Measurements from ENCODE around the gene RASSF8. TPM values are rescaled to one million over a fixed set of nuclear protein-coding genes. Genes with fewer than 3 reads are reported as not detected.

Gene RASSF8
- total RNA-seq, 3 donors from 2014 or later (not counting 1 experiment from before 2014, with no cell fraction given), result 0.35 to 1.3 (median 1.2) TPM

DNA sequence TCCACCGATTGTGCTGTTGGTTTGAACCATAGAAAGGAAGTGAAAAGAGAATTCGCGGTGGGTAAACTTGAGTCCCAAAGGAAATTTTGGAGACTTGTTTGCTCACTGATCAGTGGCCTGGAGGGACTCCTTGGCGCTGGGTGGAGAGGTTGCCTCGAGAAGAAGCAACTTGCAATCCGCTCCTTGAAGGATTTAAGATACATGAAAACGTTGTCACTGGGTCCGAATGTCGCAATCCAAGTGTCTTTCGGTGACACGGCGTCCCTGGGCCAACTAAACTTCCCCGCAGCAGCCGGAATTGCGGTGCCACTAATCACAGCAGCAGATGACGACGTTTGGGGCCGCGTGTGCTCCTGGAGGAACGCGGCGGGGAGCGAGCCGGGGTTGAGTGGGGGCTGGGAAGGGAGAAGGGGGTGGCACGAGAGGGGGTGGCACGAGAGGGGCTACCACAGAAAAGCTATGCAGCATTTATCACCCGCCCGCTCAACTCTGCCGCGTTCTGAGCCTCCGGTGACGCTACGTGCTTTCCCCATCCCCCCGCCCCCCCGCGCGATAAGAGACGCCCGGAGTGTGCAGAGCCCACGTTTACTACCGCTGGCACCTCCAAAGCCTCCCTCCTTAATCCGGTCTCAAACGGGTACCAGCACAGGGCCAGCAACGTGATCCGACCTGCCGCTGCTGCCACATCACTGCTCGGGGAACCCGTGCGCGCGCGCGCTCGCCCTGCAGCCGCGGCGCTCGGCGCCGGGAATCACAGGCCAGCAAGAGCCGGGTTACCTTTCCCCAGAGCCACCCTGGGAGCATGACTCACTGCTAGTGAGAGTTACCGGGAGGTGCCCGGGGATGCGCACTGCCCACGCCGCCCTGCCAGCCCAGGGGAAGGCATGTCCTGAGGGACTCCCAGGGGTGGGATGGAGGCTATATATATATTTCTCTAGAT is 167.2 kb downstream of the RASSF8 start:
- H3K9me3 Mint-ChIP-seq, result no peaks in the 10 kb centered on the region
- Histone ChIP-seq H3K27me3 (ENCODE audit: control insufficient read depth, insufficient read depth, low read length) (peaks cover 50% of the 10 kb centered on the region), H3K4me3 (ENCODE audit: low read length) (peak overlapping the region; percentile 38), H3K27ac (ENCODE audit: low read length) (peak overlapping the region; percentile 60), H3K9me3 (ENCODE audit: control insufficient read depth, insufficient read depth, low read length) (no peaks in the 10 kb centered on the region), H3K36me3 (ENCODE audit: control insufficient read depth, insufficient read depth, low read length) (no peaks in the 10 kb centered on the region), H3K4me1 (ENCODE audit: control insufficient read depth, insufficient read depth, low read length) (peaks cover 35% of the 10 kb centered on the region)
- peaks cover 18 to 35% of the 10 kb centered on the region in 2 donors for H3K4me1 Mint-ChIP-seq
- no peak overlapping the region for H3K27ac Mint-ChIP-seq
- peaks cover 57 to 74% of the 10 kb centered on the region in 2 donors for H3K27me3 Mint-ChIP-seq (ENCODE audit: low read depth in 2 of 2)
- DNase-seq (peak in 1 of 2 donors; percentile 40), ATAC-seq (peak in 1 of 3 donors; percentile 9)
- no peaks in the 10 kb centered on the region for H3K36me3 Mint-ChIP-seq
- under 1% methylated on average over 64 of the region's 66 CpGs for WGBS (ENCODE audit: insufficient coverage)
- intact Hi-C loops (cut with micrococcal nuclease), result no loop called here
- H3K4me3 Mint-ChIP-seq, result peak overlapping the region; percentile 60
- TF ChIP-seq, protein P1, sequence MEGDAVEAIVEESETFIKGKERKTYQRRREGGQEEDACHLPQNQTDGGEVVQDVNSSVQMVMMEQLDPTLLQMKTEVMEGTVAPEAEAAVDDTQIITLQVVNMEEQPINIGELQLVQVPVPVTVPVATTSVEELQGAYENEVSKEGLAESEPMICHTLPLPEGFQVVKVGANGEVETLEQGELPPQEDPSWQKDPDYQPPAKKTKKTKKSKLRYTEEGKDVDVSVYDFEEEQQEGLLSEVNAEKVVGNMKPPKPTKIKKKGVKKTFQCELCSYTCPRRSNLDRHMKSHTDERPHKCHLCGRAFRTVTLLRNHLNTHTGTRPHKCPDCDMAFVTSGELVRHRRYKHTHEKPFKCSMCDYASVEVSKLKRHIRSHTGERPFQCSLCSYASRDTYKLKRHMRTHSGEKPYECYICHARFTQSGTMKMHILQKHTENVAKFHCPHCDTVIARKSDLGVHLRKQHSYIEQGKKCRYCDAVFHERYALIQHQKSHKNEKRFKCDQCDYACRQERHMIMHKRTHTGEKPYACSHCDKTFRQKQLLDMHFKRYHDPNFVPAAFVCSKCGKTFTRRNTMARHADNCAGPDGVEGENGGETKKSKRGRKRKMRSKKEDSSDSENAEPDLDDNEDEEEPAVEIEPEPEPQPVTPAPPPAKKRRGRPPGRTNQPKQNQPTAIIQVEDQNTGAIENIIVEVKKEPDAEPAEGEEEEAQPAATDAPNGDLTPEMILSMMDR (IDR thresholded peaks at IDR 0.05), result no peak

DNA sequence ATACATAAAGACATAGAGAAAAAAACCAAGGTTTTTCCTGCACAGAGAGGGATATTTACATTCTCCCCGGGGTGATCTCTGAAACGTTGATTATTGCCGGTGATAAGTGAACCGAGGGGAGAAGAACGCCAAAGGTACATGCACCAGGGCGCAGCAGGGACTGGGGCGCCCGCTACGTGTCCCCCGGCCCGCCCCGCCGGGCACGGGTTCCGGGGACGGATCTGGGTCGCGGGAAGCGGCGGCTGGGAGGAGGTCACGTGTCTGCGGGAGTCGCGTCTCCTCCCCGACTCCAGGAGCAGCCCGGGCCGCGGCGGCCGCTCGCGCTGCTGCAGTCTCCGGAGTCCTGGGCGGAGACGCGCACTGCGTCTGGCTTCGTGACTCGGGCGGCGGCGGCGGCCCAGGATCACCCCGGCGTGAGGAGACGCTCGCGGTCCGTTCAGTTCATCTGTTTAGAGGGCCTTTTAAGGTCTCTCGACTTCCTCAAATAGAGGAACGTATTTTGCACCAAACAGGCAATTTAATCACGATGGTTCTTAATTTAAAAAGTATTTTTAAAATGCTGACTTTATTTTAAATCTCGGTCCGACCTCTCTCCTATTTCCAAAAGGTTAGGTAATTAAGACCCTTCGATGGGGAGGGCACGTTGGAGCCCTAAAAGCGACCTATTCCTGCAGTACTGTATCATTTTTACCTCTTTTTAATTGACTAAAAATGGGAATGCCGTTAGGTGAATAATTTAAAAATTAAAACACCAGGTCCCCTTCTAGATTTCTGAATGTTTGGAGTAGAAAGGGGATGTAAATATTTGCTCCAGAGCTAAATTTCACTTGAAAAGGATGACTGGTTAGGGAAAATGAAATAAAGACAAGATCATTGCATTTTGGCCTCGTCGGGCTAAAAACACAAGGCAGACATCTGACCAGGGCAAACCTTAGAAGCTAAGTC is 168.1 kb downstream of the RASSF8 start:
- Histone ChIP-seq H3K36me3 (ENCODE audit: control insufficient read depth, insufficient read depth, low read length) (no peaks in the 10 kb centered on the region), H3K9me3 (ENCODE audit: control insufficient read depth, insufficient read depth, low read length) (no peaks in the 10 kb centered on the region), H3K4me1 (ENCODE audit: control insufficient read depth, insufficient read depth, low read length) (peaks cover 32% of the 10 kb centered on the region), H3K27ac (ENCODE audit: low read length) (no peak overlapping the region), H3K4me3 (ENCODE audit: low read length) (peak overlapping the region; percentile 38), H3K27me3 (ENCODE audit: control insufficient read depth, insufficient read depth, low read length) (peaks cover 42% of the 10 kb centered on the region)
- H3K9me3 Mint-ChIP-seq, result no peaks in the 10 kb centered on the region
- peak in 1 of 2 donors; percentile 34 for DNase-seq
- 3% methylated on average over 56 of the region's 60 CpGs for WGBS (ENCODE audit: insufficient coverage)
- H3K4me3 Mint-ChIP-seq, result peak overlapping the region; percentile 58
- H3K27ac Mint-ChIP-seq, result no peak overlapping the region
- TF ChIP-seq, protein P1 (IDR thresholded peaks at IDR 0.05), result no peak
- H3K4me1 Mint-ChIP-seq, result peaks cover 18 to 31% of the 10 kb centered on the region in 2 donors
- ATAC-seq, result no peak
- H3K36me3 Mint-ChIP-seq, result no peaks in the 10 kb centered on the region
- H3K27me3 Mint-ChIP-seq (ENCODE audit: low read depth in 2 of 2), result peaks cover 53 to 71% of the 10 kb centered on the region in 2 donors
- intact Hi-C loops (cut with micrococcal nuclease), result no loop called here

GRCh38 chr12:26127404-26127803 is 168.9 kb downstream of the RASSF8 start:
- Histone ChIP-seq H3K9me3 (ENCODE audit: control insufficient read depth, insufficient read depth, low read length) (no peaks in the 10 kb centered on the region), H3K27me3 (ENCODE audit: control insufficient read depth, insufficient read depth, low read length) (peaks cover 39% of the 10 kb centered on the region), H3K4me3 (ENCODE audit: low read length) (no peak overlapping the region), H3K4me1 (ENCODE audit: control insufficient read depth, insufficient read depth, low read length) (peaks cover 29% of the 10 kb centered on the region), H3K27ac (ENCODE audit: low read length) (no peak overlapping the region), H3K36me3 (ENCODE audit: control insufficient read depth, insufficient read depth, low read length) (no peaks in the 10 kb centered on the region)
- Mint-ChIP-seq H3K4me3 (peak overlapping the region; percentile 3), H3K36me3 (no peaks in the 10 kb centered on the region), H3K4me1 (peaks cover 18 to 27% of the 10 kb centered on the region in 2 donors), H3K9me3 (no peaks in the 10 kb centered on the region), H3K27me3 (ENCODE audit: low read depth in 2 of 2) (peaks cover 50 to 77% of the 10 kb centered on the region in 2 donors), H3K27ac (no peak overlapping the region)
- intact Hi-C loops (cut with micrococcal nuclease), result no loop called here
- no peak for ATAC-seq
- DNase-seq, result no peak
- TF ChIP-seq, protein P1 (IDR thresholded peaks at IDR 0.05), result no peak
- 85% methylated on average over 2 of the region's 2 CpGs for whole genome bisulfite sequencing (ENCODE audit: insufficient coverage)

All from natural killer cell (primary cell).